ENCODE data around the gene PCA3.

DNA sequence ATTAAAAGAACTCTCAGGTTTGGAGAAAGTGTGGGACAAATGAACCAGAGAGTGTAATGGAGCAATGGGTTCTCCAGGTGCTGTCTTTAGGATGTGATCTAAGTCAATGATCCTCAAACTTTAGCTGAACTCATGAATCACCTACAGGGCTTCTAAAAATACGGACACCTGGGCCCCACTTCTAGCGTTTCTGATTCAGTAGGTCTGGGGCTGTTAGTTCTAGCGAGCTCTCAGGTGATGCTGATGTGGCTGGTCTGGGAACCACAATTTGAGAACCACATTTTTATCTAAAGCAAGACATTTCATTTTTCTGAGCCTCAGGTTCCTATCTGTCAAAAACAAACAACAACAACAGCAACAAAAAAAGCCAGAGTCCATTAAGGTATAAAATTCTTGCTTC, 35.1 kb upstream of the PCA3 start:
- TF ChIP-seq JUND (IDR thresholded peaks at IDR 0.05) = no peak
- no peak for TF ChIP-seq GABPA (IDR thresholded peaks at IDR 0.05 in 1 of 2, conservative IDR thresholded peaks at IDR 0.05 in 1 of 2)
- no peak for TF ChIP-seq TAF1 (conservative IDR thresholded peaks at IDR 0.05)
- TF ChIP-seq, protein P1, sequence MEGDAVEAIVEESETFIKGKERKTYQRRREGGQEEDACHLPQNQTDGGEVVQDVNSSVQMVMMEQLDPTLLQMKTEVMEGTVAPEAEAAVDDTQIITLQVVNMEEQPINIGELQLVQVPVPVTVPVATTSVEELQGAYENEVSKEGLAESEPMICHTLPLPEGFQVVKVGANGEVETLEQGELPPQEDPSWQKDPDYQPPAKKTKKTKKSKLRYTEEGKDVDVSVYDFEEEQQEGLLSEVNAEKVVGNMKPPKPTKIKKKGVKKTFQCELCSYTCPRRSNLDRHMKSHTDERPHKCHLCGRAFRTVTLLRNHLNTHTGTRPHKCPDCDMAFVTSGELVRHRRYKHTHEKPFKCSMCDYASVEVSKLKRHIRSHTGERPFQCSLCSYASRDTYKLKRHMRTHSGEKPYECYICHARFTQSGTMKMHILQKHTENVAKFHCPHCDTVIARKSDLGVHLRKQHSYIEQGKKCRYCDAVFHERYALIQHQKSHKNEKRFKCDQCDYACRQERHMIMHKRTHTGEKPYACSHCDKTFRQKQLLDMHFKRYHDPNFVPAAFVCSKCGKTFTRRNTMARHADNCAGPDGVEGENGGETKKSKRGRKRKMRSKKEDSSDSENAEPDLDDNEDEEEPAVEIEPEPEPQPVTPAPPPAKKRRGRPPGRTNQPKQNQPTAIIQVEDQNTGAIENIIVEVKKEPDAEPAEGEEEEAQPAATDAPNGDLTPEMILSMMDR (IDR thresholded peaks at IDR 0.05; ENCODE audit: low read depth, low read length, missing input control) = no peak
- no peak for TF ChIP-seq SP1 (IDR thresholded peaks at IDR 0.05)
- no peak for TF ChIP-seq RXRA (IDR thresholded peaks at IDR 0.05)
- TF ChIP-seq, protein P2, sequence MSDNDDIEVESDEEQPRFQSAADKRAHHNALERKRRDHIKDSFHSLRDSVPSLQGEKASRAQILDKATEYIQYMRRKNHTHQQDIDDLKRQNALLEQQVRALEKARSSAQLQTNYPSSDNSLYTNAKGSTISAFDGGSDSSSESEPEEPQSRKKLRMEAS (IDR thresholded peaks at IDR 0.05) = no peak
- no peak for TF ChIP-seq FOXA1 (IDR thresholded peaks at IDR 0.05)

Measured in liver (tissue), 3 donors.